Panc1 (cell line): ENCODE measurements around the gene SLC25A24. TPM values are rescaled to one million over a fixed set of nuclear protein-coding genes. Genes with fewer than 3 reads are reported as not detected.
"Not testable (repeated sequence)": the region's sequence is repeated elsewhere in the genome, so short reads cannot be mapped to it uniquely, and the experiment has no call there.

Source experiments
- ATAC-seq: fragments of 200-7000 bp; cut with Tn5 transposase; 2 replicates; pipeline ENCODE4 v1.9.1; 2020; ENCODE audit warnings: mild to moderate bottlenecking, moderate library complexity
- BruUV-seq: library from RNA; stranded (reverse); fragments of 400-500 nt; replicated peaks from 2 replicates; lab custom pipeline; 2021; lab: Mats Ljungman, UMichigan
- CTCF ChIA-PET: fragments of 300-600 bp; sonication (Branson Sonifier 250); formaldehyde crosslinking; loops from one replicate; lab custom pipeline; 2022; ENCODE audit warnings: antibody characterized with exemption; lab: Charles Lee
- POLR2A ChIA-PET: fragments of 300-600 bp; sonication (Branson Sonifier 250); formaldehyde crosslinking; loops from one replicate; lab custom pipeline; 2022; ENCODE audit warnings: antibody characterized with exemption; lab: Charles Lee
- DNase-seq: peaks from one replicate; pipeline ENCODE4 v3.0.0-alpha.2; 2010; ENCODE audit warnings: low read depth, low spot score
- H3K27ac ChIP-seq: 2 replicates; pipeline ENCODE4 v1.5.1; 2011; ENCODE audit warnings: mild to moderate bottlenecking, low read length, inconsistent platforms
- H3K27me3 ChIP-seq: fragments of 200-500 bp; sonication (Bioruptor generic); 2 replicates; pipeline ENCODE4 v1.6.0; 2014; ENCODE audit warnings: low read length, inconsistent platforms; ENCODE audit not compliant: control insufficient read depth, insufficient read depth
- H3K36me3 ChIP-seq: fragments of 200-500 bp; sonication (Bioruptor generic); 2 replicates; pipeline ENCODE4 v1.5.1; 2014; ENCODE audit warnings: inconsistent platforms, mild to moderate bottlenecking, low read length, moderate library complexity; ENCODE audit not compliant: control insufficient read depth, insufficient read depth
- H3K4me1 ChIP-seq: 2 replicates; pipeline ENCODE4 v1.5.1; 2011; ENCODE audit warnings: inconsistent platforms, mild to moderate bottlenecking, low read length, moderate library complexity; ENCODE audit not compliant: control insufficient read depth, insufficient read depth
- H3K4me3 ChIP-seq, 2 experiments: 2 replicates each; pipeline ENCODE4 v1.5.1; 2011 to 2012; ENCODE audit warnings: low read depth in 2 of 2, low read length in 2 of 2, mild to moderate bottlenecking in 2 of 2, inconsistent platforms in 1 of 2, moderate library complexity in 1 of 2
- H3K9me3 ChIP-seq: fragments of 200-500 bp; sonication (Bioruptor generic); 2 replicates; pipeline ENCODE4 v1.5.1; 2014; ENCODE audit warnings: low read depth, mild to moderate bottlenecking, inconsistent platforms, low read length, moderate library complexity; ENCODE audit not compliant: control insufficient read depth, insufficient read depth
- CTCF ChIP-seq: fragments of 450-650 bp; IDR thresholded peaks from 2 replicates; pipeline ENCODE4 v1.5.1; 2017; ENCODE audit warnings: mild to moderate bottlenecking
- POLR2AphosphoS5 ChIP-seq: IDR thresholded peaks from 2 replicates; pipeline ENCODE4 v1.6.1; 2012; ENCODE audit warnings: mild to moderate bottlenecking, low read depth, low read length, moderate library complexity
- SIN3A ChIP-seq: IDR thresholded peaks from 2 replicates; pipeline ENCODE4 v1.6.1; 2012; ENCODE audit warnings: low read depth, mild to moderate bottlenecking, low read length, moderate library complexity, borderline replicate concordance; ENCODE audit not compliant: insufficient read depth
- TCF7L2 ChIP-seq: IDR thresholded peaks from 2 replicates; pipeline ENCODE4 v1.6.1; 2011; ENCODE audit warnings: mild to moderate bottlenecking, low read depth, low read length, inconsistent platforms
- in situ Hi-C: cut with HindIII; loops from 2 replicates; pipeline ENCODE4 v1.10.0; 2016; ENCODE audit warnings: low sequenced_read_pairs, low pct_unique_long_range_greater_than_20kb
- intact Hi-C: fragments of 100-400 bp; cut with micrococcal nuclease; formaldehyde crosslinking; loops from one replicate; pipeline ENCODE4 v1.10.0; 2022; ENCODE audit not compliant: unreplicated experiment
- total RNA-seq: library from RNA; stranded (reverse); gene quantifications from one replicate; pipeline ENCODE4 v1.2.1, GENCODE V29; 2021; ENCODE audit not compliant: unreplicated experiment
- TF ChIP-seq, protein P1 (sequence below), 2 experiments: IDR thresholded peaks; 2 replicates each; pipeline ENCODE4 v1.6.1; 2011 to 2012; ENCODE audit warnings: low read depth in 2 of 2, control low read depth in 1 of 2, low read length in 1 of 2, mild to moderate bottlenecking in 1 of 2, moderate library complexity in 1 of 2; ENCODE audit not compliant: insufficient read depth in 1 of 2

The SLC25A24 gene
- total RNA-seq, 1 experiment from 2014 or later, result 31.8 TPM

DNA sequence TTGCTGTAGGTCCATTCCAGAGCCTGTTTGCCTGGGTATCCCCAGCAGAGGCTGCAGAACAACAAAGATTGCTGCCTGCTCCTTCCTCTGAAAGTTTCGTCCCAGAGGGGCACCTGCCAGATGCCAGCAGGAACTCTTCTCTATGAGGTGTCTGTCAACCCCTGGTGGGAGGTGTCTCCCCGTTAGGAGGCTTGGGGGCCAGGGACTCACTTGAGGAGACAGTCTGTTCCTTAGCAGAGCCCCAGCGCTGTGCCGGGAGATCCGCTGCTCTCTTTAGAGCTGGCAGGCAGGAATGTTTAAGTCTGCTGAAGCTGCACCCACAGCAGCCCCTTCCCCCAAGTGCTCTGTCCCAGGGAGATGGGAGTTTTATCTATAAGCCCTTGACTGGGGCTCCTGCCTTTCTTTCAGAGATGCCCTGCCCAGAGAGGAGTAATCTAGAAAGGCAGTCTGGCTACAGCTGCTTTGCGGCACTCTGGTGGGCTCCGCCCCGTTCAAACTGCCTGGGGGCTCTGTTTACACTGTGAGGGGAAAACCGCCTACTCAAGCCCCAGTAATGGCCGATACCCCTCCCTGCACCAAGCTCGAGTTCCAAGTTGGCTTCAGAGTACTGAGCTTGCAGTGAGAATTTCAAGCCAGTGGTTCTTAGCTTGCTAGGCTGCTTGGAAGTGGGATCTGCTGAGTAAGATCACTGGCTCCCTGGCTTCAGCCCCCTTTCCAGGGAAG is 8.7 kb upstream of the SLC25A24 start:
- Histone ChIP-seq H3K9me3 (no peaks in the 10 kb centered on the region), H3K27me3 (peaks cover 5% of the 10 kb centered on the region; the same call in 1 of the 2 replicates), H3K4me3 (no peak overlapping the region), H3K4me1 (no peaks in the 10 kb centered on the region), H3K36me3 (no peaks in the 10 kb centered on the region), H3K27ac (no peak overlapping the region)
- TF ChIP-seq SIN3A, result no peak
- no peak for TF ChIP-seq CTCF
- TF ChIP-seq, protein P1, sequence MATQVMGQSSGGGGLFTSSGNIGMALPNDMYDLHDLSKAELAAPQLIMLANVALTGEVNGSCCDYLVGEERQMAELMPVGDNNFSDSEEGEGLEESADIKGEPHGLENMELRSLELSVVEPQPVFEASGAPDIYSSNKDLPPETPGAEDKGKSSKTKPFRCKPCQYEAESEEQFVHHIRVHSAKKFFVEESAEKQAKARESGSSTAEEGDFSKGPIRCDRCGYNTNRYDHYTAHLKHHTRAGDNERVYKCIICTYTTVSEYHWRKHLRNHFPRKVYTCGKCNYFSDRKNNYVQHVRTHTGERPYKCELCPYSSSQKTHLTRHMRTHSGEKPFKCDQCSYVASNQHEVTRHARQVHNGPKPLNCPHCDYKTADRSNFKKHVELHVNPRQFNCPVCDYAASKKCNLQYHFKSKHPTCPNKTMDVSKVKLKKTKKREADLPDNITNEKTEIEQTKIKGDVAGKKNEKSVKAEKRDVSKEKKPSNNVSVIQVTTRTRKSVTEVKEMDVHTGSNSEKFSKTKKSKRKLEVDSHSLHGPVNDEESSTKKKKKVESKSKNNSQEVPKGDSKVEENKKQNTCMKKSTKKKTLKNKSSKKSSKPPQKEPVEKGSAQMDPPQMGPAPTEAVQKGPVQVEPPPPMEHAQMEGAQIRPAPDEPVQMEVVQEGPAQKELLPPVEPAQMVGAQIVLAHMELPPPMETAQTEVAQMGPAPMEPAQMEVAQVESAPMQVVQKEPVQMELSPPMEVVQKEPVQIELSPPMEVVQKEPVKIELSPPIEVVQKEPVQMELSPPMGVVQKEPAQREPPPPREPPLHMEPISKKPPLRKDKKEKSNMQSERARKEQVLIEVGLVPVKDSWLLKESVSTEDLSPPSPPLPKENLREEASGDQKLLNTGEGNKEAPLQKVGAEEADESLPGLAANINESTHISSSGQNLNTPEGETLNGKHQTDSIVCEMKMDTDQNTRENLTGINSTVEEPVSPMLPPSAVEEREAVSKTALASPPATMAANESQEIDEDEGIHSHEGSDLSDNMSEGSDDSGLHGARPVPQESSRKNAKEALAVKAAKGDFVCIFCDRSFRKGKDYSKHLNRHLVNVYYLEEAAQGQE (IDR thresholded peaks at IDR 0.05; ENCODE audit: insufficient read depth in 1 of 2, low read depth in 2 of 2, low read length in 1 of 2), result no peak
- no peak for TF ChIP-seq POLR2AphosphoS5
- no peak for TF ChIP-seq TCF7L2
- intact Hi-C loops (no loop called here), in situ Hi-C loops (no loop called here)
- CTCF ChIA-PET, result no interaction called here
- POLR2A ChIA-PET, result no interaction called here
- no TSS peak for BruUV-seq
- DNase-seq, result no peak
- ATAC-seq, result no peak

DNA sequence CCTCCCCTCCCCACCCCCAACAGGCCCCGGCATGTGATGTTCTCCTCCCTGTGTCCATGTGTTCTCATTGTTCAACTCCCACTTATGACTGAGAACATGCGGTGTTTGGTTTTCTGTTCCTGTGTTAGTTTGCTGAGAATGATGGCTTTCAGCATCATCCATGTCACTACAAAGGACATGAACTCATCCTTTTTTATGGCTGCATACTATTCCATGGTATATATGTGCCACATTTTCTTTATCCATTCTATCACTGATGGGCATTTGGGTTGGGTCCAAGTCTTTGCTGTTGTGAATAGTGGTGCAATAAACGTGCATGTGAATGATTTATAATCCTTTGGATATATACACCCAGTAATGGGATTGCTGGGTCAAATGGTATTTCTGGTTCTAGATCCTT is 3.4 kb upstream of the SLC25A24 start:
- intact Hi-C loops, H3K9me3 ChIP-seq, ATAC-seq, H3K27me3 ChIP-seq, DNase-seq, in situ Hi-C loops, H3K27ac ChIP-seq, POLR2A ChIA-PET, H3K4me1 ChIP-seq, H3K4me3 ChIP-seq, BruUV-seq, CTCF ChIA-PET, H3K36me3 ChIP-seq: not testable (repeated sequence)

DNA sequence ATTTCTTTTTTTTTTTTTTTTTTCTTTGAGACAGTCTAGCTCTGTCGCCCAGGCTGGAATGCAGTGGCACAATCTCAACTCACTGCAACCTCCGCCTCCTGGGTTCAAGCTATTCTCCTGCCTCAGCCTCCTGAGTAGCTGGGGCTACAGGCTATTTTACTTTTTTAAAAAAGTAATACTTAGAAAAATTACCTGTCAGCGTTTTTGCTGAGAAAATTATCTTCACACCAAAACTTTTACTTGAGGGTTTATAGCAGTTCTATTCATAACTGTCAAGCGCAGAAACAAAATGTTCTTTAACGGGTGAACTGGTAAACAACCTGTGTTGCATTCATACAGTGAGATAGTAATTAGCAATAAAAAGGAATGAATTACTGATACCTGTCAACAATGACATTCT is 1.5 kb upstream of the SLC25A24 start:
- no peaks in the 10 kb centered on the region for H3K27me3 ChIP-seq
- intact Hi-C loops, result no loop called here
- in situ Hi-C loops, result no loop called here
- no peak overlapping the region for H3K27ac ChIP-seq
- no TSS peak for BruUV-seq
- ChIA-PET POLR2A (no interaction called here), CTCF (no interaction called here)
- ATAC-seq (no peak), DNase-seq (no peak)
- H3K9me3 ChIP-seq, result no peaks in the 10 kb centered on the region
- H3K4me3 ChIP-seq, result no peak overlapping the region
- peaks cover 9% of the 10 kb centered on the region for H3K4me1 ChIP-seq
- peaks cover 2% of the 10 kb centered on the region; the same call in 1 of the 2 replicates for H3K36me3 ChIP-seq
- no peak for TF ChIP-seq POLR2AphosphoS5
- TF ChIP-seq, protein P1 (IDR thresholded peaks at IDR 0.05; ENCODE audit: insufficient read depth in 1 of 2, low read depth in 2 of 2, low read length in 1 of 2), result no peak
- TF ChIP-seq TCF7L2, result no peak
- TF ChIP-seq CTCF, result no peak
- TF ChIP-seq SIN3A, result no peak
